ENCODE data around the gene ATP6V1B1.
A peak's percentile ranks its signal among the peaks of the same experiment; 100 is the strongest.
"Not testable (repeated sequence)": the region's sequence is repeated elsewhere in the genome, so short reads cannot be mapped to it uniquely, and the experiment has no call there.

The ATP6V1B1 gene

DNA sequence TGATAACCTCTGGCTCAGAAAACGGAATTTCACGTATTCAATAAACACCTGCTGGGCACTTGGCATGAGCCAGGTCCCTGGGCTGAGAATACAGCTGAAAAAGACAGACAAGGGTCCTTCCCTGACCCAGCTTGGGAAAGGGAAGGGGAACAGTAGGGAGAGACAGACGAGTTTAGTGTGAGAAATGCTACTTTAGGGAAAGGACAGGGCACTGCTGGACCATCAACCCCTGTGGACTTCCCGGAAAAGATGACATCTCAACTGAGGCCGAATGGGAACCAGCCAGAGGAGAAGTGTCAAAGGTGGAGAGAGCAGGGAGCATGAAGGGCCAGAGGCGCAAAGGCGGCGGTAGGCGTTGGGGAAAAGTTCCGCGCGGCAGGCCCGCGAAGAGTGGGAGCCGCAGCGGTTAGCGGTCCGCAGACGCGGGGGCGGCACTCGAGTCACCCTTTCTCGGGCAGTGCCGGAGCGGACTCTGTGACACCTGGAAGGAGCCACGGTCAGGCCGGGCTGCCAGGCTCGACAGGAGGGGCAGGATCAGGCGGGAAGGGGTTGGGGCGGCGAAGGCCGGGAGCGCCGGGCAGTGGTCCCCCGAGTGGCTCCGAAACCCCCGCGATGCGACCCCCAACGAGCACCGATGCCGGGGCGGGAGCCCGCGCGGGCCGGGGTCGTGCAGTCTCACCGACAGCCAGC, 58.5 kb downstream of the ATP6V1B1 start:
- intact Hi-C loops (cut with DNase I) = no loop called here
- DNase-seq = peak in 6 of 42 donors; percentile 9 to 47 (median 20)

GRCh38 chr2:70994699-70995425, 59.2 kb downstream of the ATP6V1B1 start, which contains the start of gene TEX261:
TSS of gene TEX261 (minus strand) at chr2:70994873. CDS start at chr2:70994757, 116 bp downstream.
- peak; percentile 66 to 95 (median 90) for DNase-seq
- intact Hi-C loops (cut with DNase I) = no loop called here

GRCh38 chr2:70995426-70995729, 59.7 kb downstream of the ATP6V1B1 start:
- intact Hi-C loops (cut with DNase I) = no loop called here
- peak in 26 of 42 donors; percentile 17 to 71 (median 37) for DNase-seq

- intact Hi-C loops (cut with DNase I) = not testable (repeated sequence)
- DNase-seq = peak in 1 of 42 donors; percentile 8
These were observed 63.2 kb downstream of the ATP6V1B1 start for GRCh38 chr2:70998885-70999284.

GRCh38 chr2:70999362-70999761, 63.7 kb downstream of the ATP6V1B1 start:
- DNase-seq = peak in 3 of 42 donors; percentile 1 to 11 (median 2)
- intact Hi-C loops (cut with DNase I) = no loop called here

- intact Hi-C loops (cut with DNase I) = loop anchor here (5.0 kb wide), 1 partner anchor 67 kb away; the partner anchor contains the start of gene NAGK
- peak in 4 of 42 donors; percentile 1 to 27 (median 14) for DNase-seq
These were observed 64.2 kb downstream of the ATP6V1B1 start for GRCh38 chr2:70999931-71000330.

DNA sequence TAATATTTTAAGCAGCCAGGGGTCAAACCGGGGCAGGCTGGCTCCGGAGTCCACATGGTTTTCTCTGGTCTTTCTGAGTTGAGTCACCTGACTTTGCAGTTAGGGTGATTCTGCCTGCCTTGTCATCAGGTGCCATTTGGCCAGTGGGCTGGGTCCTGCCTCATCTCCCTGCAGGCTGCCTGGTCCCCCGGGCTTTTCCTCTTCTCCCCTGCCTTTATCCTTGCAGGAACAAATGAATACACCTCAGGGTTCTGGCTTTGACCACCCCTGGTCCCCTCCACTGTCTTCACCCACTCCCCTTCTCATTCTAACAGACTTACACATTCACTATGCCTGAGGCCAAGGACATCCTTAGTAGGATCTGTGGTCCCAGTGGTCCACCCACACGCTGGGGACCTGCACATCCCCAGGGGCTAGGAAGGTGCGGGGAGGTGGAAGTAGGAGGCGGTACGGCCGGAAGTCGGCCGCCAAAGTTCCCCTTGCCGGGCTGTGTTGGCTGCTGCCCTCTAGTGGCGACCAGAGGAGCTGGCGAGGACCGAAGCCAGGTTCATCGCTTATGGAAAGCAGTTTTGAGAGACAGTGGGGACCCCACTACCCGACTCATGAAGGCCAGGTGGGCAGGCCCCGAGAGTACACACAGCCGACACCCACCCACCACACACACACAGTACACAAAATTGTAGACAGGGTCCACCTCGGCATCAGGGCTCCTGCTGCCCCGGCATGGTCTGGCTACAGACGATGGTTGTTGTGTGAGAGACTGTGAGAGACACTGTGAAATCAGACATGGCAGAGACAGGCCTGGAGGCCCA, 65.3 kb downstream of the ATP6V1B1 start:
- intact Hi-C loops (cut with DNase I) = loop anchor here (5.0 kb wide), 1 partner anchor 66 kb away; the partner anchor contains the start of gene NAGK
- DNase-seq = peak; percentile 55 to 89 (median 78)

DNA sequence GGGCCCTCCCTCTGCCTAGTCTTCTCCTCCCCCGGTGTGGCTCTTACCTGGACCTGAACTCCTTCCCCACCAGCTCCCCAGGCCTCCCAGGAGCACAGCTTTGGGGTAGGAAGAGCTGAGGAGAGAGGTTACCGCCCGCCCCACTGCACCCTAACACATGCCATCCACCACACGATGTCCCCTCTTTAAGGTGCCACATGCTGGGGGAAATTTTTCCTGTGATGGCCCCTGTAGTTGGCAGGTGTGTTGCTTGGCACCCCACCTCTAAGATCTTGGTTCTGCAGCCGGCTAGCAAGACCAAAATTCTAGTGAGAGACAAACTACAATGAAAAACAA, 65.9 kb downstream of the ATP6V1B1 start:
- no peak for DNase-seq

GRCh38 chr2:71001981-71002570, 66.4 kb downstream of the ATP6V1B1 start:
- intact Hi-C loops (cut with DNase I) = loop anchor here (5.0 kb wide), 1 partner anchor 65 kb away; the partner anchor contains the start of gene NAGK
- peak in 1 of 42 donors; percentile 14 for DNase-seq

More for the DNA sequence above, 65.9 kb downstream of the ATP6V1B1 start:
- intact Hi-C loops (cut with DNase I) = loop anchor here (5.0 kb wide), 1 partner anchor 66 kb away; the partner anchor contains the start of gene NAGK

DNA sequence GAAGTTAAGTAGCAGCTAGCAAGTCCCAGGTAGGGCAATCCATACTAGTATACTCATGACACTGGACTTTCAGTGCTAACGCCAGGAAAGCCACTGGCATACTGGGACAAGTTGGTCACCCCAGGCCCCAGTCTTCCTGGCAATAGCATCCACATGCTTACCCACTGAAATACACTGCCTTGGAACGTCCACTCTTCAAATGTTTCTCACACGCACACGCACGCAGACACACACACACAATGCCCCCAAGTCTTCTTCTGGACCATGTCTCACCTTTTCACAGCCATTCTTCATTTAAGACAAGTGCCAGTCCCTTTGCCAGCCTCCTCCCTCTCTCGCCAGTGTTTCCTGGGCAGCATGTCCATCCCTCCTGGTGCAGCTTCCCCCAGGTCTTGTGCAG, 67.7 kb downstream of the ATP6V1B1 start:
- intact Hi-C loops (cut with DNase I) = loop anchor here (5.0 kb wide), 1 partner anchor 64 kb away; the partner anchor contains the start of gene NAGK

DNA sequence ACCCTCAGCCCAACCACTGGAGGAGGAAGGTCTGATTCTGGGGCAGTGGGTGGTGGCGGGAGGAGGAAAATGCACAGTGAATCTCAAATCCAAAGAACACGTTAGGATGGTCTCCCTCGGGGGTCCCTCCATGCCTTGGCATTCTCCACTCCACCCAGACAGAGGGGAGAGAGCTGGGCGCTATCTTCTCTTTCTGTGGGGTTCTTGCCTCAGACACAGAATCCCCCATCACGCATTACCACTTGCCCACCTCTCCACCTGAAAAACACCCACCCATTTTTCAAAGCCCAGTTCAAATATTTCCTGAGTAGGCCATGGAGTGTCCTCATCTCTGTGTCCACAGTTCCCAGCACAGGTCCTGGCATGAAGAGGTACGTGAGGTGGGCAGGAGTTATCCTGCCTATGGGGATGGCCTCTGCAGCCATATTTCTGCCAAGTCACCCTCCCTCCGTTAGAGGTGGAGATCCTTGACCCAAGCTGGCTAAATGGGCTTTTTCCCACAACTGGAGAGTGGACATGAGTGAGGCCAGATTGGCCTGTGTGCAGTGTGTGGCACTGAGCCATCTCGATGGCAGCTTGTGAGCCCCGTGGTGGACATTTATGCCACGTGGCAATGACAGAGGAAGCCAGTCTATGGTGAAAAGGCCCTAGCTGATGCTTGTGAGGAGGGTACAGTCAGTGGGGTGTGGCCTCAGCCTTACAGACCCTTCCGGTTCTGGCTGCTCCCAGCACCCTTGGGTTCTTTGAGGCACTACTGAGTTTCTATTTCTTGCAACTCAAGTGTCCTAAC, 68.5 kb downstream of the ATP6V1B1 start:
- intact Hi-C loops (cut with DNase I) = loop anchor here (5.0 kb wide), 1 partner anchor 63 kb away; the partner anchor contains the start of gene NAGK
- DNase-seq = peak in 1 of 42 donors; percentile 14

More for the DNA sequence above, 67.7 kb downstream of the ATP6V1B1 start:
- DNase-seq = peak in 1 of 42 donors; percentile 9

DNA sequence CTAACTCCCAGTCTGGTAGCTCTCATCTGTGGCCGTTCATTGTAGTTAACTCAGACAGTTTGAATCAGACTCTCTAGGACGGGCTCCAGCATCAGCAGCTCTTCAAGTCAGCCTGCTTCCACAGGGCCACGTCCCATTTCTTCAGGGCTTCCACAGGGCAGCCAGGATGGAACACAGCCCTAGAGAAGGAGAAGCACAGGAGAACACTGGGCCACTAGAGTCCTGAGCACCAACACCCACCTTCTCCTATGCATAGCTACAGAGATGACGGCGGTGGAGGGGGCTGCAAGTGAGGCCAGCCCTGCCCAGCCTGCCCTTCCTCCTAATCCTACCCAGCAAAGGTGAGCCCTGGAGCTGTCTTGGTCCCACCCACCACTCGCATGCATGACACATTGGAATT, 69.2 kb downstream of the ATP6V1B1 start:
- DNase-seq = no peak
- intact Hi-C loops (cut with DNase I) = loop anchor here (5.0 kb wide), 1 partner anchor 62 kb away; the partner anchor contains the start of gene NAGK

DNA sequence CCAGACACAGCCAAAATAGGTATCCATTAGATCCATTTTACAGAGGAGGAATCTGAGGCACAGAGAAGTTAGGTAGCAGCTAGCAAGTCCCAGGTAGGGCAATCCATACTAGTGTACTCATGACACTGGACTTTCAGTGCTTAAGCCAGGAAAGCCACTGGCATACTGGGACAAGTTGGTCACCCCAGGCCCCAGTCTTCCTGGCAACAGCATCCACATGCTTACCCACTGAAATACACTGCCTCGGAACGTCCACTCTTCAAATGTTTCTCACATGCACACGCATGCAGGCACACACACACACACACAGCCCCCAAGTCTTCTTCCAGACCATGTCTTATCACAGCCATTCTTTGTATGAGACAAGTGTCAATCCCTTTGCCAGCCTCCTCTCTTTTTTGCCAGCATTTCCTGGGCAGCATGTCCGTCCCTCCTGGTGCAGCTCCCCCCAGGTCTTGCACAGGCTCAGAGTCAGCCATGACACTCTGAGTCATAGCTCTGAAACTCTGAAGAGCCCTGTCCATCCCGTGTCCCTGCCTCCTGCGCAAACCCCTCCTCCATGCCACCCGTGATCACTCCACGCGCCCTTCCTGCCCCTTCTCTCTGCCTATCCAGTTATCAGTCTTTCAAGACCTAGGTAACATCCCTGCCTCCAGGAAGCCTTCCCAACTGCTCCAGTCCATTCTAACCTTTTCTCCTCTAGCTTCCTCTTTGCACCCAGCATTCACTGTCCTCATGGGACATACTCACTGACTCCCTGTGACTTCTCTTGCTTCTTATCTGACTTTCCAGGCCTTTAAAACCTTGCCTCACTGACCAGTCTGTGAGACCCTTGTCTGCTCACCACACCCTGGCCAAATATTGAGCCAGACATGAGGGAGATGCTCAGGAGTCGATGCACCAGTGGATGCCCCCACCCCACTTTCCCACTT, 69.8 kb downstream of the ATP6V1B1 start:
- intact Hi-C loops (cut with DNase I) = no loop called here
- DNase-seq = peak in 1 of 42 donors; percentile 31

DNA sequence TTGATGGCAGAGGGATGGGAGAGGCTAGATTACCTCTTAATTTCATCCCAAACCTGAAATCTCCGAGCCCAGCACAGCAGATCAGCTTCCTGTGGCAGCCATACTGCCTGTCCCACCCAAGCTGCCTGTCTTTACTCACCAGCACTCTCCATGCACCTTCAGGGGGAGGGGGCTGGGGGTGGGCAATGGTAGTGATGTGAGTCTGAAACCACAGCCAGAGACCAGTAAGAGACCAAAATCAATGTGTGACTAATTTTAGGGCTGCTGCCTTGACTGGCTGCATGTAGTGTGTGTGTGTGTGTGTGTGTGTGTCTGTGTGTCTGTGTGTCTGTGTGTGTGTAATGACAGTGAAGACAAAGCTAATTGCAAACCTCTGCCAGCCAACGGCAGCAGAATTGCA, 70.6 kb downstream of the ATP6V1B1 start:
- no peak for DNase-seq
- intact Hi-C loops (cut with DNase I) = no loop called here

- intact Hi-C loops (cut with DNase I) = no loop called here
- peak in 1 of 42 donors; percentile 18 for DNase-seq
These were observed 71.5 kb downstream of the ATP6V1B1 start for GRCh38 chr2:71006955-71007799.

DNA sequence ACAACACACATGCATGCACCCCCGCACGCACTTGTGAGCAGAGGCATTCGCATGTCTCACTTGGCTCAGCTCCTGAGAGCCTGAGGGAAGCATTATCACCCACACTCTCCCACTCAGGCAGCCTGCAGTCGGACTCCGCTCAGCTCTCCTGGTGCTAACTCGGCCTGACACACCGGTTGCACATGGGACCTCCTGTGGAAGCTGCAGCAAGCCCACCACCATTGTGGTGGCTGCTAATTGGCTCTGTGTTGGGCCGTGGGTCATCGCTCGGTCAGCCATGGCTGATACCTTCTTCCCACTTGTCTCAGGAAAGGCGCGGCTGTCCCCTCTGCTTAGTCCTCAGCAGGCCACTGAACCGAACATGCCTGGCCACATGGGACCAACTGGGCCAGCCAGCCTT, 72.6 kb downstream of the ATP6V1B1 start:
- intact Hi-C loops (cut with DNase I) = no loop called here
- DNase-seq = no peak
